ENCODE measurements around the gene PGLYRP1.

PGLYRP1 gene

DNA sequence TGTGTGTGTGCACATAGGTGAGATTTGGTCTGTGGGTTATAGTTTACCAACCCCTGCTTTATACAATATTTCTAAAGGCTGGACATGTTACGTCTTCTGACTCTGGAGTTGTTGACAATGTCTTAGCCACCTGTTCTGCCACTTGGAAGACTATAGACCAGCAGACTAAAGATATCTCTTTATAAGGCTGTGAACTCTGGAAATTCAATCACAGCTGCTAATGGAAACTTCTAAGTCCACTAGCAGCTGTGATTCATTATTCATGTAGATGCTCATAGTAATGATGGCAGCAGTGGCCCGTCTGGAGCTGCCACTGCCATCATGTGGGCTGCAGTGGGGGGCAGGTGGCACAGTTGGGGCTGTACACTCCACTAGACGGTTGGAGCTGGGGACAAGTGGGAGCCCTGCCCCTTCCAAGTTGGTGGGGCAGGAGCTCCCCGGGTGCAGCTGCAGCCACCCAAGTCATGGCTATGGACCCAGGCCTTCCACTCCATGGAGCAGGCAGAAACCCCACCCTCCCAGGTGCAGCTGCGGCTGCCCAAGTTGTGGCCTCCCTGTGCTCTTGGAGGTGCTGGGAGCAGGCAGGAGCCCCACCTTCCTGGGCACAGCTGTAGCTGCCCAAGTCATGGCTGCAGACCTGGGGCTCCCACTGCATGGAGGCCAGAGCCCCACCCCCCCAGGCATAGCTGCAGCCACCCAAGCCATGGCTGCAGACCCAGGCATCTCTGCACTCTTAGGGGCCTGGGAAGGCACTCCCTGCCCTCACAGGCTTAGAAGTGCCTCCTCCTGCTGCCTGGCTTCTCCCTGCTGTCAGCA is 9.1 kb upstream of the PGLYRP1 start:
- no peak for DNase-seq

- no peak for DNase-seq
These were observed 8.1 kb upstream of the PGLYRP1 start for GRCh38 chr19:46030812-46031550.

GRCh38 chr19:46025835-46026234 is 3.0 kb upstream of the PGLYRP1 start:
- no peak for DNase-seq

GRCh38 chr19:46023311-46023779 is 492 bp upstream of the PGLYRP1 start:
- no peak for DNase-seq

- DNase-seq: no peak
These were observed 807 bp downstream of the PGLYRP1 start for GRCh38 chr19:46022061-46022430.

DNA sequence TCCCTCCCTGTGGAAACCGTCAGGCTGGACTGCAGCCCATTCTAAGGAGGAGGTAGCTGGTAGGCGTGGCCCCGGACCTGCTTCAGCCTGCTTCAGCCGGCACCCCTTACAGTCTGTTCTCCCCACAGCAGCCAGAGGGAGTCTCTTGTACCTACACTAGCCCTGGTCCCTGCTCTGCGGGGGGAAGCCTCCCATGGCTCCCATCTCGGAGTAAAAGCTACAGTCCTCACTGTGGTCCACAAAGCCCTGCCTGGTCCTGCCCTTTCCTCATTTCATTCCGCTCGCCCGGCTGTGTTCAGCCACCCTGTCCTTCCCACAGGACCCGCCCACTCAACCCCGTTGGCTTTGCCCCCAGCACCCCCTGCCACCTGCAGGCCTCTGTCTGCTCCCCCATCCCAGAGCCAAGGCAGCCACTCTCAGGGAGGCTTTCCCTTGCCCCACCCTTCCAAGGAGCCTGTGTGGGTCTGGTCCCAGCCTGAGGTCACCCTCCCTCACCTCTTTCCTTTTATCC is 1.3 kb downstream of the PGLYRP1 start:
- no peak for DNase-seq

- DNase-seq: no peak
These were observed 2.1 kb downstream of the PGLYRP1 start for GRCh38 chr19:46020819-46021125.

DNA sequence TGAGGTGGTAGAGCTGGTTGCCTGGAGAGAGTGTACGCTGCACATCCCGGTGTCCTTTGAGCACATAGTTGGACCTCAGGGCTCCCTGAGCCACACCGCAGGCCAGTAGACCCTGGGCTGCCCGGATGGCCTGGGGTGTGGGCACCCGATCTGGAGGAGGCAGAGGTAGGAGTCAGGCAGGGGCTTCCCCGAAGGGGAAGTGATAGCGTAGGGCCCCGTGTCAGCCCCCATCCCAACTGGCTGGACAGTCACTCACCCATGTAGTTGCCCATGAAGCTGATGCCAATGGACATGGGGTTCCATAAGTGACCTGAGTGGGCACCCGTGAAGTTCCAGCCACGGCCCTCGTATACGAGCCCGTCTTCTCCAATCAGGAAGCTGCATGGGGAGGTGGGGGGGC is 3.6 kb downstream of the PGLYRP1 start:
- no peak for DNase-seq

DNA sequence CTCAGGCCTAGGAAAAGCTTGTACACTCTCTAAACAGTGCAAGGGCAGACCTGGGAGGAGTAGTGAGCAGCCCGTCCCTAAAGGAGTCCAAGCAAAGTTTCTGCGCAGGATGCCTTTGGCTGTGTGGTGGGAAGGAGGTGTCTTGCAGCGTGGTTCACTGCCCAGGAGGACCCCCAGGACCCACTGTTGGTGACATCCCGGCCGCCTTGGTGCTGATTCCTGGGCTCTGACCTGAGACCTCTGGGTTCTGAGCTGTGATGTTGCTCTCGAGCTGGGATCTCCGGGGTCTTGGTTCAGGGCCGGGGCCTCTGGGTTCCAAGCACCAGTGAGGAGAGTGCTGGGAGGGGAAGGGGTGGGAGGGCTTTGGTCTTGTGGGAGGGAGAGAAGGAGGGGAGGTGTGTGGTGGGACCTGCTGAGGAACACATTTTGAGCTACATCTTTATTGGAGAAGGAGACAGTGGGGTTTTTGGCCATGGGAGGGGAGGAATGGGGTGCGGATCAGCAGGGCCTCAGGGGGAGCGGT is 4.1 kb downstream of the PGLYRP1 start:
- no peak for DNase-seq

DNA sequence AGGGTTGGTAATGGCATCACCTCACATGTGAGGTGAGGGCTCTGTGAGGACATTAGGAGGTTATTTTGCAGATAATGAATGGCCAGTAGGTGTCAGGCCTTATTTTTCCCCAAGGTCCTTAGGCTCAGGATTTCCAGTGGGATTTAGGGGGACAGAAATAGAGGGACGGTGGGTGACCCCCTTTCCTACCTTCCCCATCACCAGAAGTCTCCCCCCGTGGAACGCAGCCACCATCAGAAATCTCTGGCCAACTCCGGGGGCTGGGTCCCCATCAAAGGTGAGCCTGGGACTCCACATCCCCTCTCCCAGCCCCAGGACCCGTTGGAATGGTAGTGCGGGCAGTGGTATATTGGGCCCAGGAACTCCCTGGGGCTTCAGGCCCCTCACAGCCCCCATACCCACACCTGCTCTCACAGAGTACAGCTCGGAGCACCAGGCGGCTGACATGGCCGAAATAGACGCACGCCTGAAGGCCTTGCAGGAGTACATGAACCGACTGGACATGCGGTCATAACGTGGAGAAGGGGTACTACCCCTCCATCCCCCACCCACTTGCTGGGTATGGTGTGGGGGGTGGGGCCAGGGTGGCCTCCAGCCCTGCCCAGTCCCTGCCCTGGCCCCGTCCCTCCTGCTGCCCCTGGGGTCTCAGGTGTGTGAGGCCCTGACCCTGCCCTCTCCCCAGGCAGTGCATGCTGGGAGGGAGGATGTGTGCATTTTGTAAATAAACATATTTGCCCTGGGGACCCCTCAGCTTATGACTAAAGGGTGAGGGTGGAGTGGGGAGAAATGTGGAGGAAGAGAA is 4.8 kb downstream of the PGLYRP1 start:
- DNase-seq: no peak

DNA sequence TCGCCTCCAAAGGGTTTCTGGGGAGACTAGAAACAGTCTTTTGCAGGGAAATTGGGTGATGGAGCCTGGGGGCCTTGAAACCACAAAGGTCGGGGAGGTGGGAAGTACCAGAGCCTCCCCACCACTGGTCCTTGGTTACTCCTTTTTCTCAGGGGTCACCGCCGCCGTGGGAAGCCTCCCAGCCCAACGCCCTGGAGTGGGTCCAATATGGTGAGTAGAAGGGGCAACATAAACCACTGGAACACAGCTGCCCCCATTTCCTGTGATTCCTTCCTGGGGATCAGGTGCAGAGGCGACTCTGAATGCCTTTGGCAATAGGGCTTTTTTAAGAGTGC is 5.8 kb downstream of the PGLYRP1 start:
- no peak for DNase-seq

DNA sequence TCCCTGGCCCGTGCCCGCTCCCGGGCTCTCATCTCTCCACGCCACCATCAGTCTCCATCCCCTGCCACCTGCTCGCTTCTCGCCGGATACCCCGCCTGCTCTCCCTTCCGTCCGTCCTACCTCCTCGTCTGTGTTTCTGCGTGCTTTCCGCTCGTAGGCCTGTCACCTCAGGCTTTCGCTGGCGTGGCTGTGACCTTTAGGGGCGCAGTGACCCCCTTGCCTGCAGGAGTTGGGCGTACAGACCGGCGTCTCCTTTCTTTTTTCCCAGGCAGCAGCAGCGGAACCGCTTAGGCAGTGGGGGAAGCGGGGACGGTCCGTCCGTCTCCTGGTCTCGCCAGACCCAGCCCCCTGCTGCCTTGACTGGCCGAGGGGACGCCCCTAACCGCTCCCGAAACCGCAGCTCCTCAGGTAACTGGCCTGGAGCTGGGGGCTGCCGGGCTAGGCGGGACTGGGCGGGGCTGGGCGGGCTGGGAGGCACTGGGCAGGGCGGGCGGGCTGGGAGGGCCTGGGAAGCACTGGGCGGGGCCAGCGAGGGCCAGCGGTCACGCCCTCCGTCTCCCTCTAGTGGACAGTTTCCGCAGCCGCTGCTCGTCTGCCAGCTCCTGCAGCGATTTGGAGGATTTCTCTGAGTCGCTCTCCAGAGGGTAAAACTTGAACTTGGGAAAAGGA is 6.3 kb downstream of the PGLYRP1 start:
- peak; percentile 78 to 83 for DNase-seq

GRCh38 chr19:46015687-46016425 is 7.0 kb downstream of the PGLYRP1 start:
- DNase-seq: peak; percentile 27 to 36

DNA sequence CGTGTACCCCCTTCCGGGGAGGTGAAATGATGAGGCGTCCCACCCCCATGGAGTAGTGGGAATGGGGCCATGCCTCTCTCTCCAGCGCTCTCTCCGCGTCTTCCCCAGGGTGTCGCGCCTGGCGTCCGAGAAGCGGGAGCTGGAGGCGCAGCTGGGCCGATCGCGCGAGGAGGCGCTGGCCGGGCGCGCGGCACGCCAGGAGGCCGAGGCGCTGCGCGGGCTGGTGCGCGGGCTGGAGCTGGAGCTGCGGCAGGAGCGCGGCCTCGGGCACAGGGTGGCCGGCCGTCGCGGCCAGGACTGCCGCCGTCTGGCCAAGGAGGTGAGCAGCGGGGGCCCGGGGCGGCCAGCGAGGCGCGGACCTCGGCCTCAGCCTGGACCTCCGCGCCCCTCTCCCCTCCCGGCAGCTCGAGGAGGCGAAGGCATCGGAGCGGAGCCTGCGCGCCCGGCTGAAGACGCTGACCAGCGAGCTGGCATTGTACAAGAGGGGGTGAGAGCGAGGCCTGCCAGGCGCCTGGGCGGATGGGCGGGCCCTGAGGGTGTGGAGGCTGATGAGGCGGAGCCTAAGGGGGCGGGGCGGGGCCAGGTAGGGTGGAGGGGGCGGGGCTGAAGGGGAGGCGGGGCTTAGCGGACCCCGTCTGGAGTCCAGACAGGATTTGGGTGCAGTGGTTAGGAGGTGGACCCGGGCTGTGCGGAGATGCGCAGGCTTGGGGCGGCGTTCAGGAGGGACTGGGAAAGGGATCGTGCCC is 7.7 kb downstream of the PGLYRP1 start:
- peak; percentile 63 to 73 for DNase-seq

DNA sequence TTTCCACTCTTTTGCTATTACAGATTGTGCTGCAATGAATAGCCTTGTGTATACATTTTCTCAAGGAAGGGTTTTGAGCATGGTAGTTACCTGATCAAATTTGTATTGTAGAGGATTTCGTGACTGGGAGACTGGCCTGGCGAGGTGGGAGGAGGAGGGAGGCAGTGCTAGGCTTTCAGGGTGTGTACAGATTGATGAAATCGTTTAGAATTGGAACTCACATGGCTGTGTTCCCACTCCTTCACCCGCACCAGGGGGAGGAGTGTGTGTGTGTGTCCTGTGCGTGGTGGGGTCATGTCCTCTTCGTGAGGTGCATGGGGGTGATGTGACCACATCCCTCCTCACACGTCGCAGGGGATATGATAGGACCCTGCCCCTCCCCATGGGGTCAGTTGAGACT is 8.3 kb downstream of the PGLYRP1 start:
- no peak for DNase-seq

GRCh38 chr19:46009530-46010510 is 13.0 kb downstream of the PGLYRP1 start:
- DNase-seq: peak; percentile 54 to 69

- DNase-seq: no peak
These were observed 16.4 kb downstream of the PGLYRP1 start for GRCh38 chr19:46006411-46006810.

GRCh38 chr19:46002678-46003275 is 20.1 kb downstream of the PGLYRP1 start:
- no peak for DNase-seq

DNA sequence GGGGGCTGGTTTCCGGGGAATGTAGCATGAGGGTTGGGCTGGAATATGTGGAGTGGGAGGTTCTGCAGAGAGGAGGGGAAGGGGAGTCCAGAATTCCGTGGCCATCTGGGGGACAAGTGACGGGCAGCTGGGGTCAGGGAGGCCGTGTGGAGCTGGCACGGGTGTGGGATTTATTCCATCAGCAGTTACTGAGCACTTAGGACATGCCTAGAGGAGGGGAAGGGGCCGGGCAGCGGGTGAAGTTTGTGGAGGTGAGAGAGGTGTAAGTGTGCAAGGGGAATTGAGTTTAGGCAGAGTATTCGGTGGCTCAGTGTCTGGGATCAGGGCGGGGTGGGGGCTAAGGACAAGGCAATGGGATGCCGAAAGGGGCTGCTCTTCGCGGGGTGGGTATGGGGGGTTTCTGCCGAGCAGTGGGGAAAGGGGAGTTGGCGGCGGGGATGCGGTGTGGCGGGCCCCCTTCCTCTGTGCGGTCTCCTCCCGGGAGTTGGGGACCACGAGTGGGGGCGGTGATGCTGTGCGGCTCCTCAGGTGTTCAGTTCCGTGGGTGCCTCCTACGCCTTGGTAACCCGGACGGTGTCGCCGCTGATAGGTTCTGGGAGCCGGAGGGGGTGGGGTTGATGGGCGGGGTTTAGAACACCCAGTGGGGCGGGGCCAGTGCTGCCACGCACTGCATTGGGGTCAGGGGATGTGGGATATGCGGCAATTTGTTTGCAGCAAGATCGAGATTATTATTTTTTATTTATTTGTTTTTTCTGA is 22.2 kb downstream of the PGLYRP1 start:
- DNase-seq: peak; percentile 81 to 83
